ENCODE measurements around the gene GREB1. TPM values are rescaled to one million over a fixed set of nuclear protein-coding genes. Genes with fewer than 3 reads are reported as not detected.

The GREB1 gene
- total RNA-seq, 1 experiment from 2014 or later, result 16.5 TPM

DNA sequence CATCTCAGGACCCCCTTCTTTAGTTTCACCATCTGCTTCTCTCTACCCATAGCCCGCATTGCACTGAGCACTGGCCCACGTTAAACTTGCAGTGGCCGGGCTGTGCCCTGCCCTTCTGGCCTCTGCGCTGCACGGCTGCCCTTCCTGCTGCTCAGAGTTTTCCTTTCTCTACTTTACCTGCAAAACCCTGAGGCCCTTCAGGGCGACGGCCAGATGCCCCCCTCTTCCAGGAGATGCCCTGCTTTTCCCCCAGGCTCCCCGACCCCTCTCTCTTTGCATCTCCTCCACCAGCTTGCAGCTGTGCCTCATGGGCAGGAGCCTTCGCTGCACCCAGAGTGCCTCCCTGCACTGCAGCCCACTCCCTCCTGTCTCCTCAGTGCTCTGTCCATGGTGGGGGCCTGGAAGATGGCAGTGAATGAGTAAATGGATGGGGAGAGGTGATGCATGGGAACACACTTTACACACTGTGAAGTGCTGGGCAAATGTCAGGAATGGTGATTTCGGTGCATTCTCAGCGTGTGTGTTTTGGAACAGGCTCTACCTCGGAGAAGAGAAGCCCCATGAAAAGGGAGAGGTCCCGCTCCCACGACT, 82.3 kb downstream of the GREB1 start:
- H3K9me3 Mint-ChIP-seq, result no peaks in the 10 kb centered on the region
- Histone ChIP-seq H2AK5ac (ENCODE audit: insufficient read length, low read length) (no peak overlapping the region), H4K5ac (ENCODE audit: insufficient read length, low read depth, low read length) (no peak overlapping the region), H2AFZ (ENCODE audit: low read length) (no peak overlapping the region), H3K79me1 (ENCODE audit: insufficient read depth, low read depth, low read length, poor library complexity, severe bottlenecking) (no peaks in the 10 kb centered on the region), H3K56ac (ENCODE audit: insufficient read length, low read depth, low read length) (no peak overlapping the region), H4K20me1 (ENCODE audit: control insufficient read depth, insufficient read depth, insufficient read length) (no peaks in the 10 kb centered on the region), H2BK15ac (ENCODE audit: low read depth, low read length) (no peak overlapping the region), H4K8ac (replicated peaks; ENCODE audit: insufficient read length, low read depth, low read length) (no peak overlapping the region), H4K91ac (ENCODE audit: insufficient read length, low read depth, low read length) (no peak overlapping the region), H3K27ac (ENCODE audit: insufficient read length, low read depth, low read length) (no peak overlapping the region), H3K14ac (ENCODE audit: insufficient read depth, low read length) (no peak overlapping the region), H2BK20ac (ENCODE audit: low read depth, low read length, poor library complexity, severe bottlenecking) (no peak overlapping the region), H3K23ac (ENCODE audit: insufficient read length, low read depth, low read length) (no peak overlapping the region), H3K9ac (ENCODE audit: extremely low read depth, insufficient read length, low read length) (no peak overlapping the region), H2BK120ac (ENCODE audit: low read depth, low read length, poor library complexity, severe bottlenecking) (no peak overlapping the region), H3K27me3 (ENCODE audit: insufficient read depth, low read length) (no peaks in the 10 kb centered on the region), H3K23me2 (ENCODE audit: insufficient read length, low read depth, low read length, poor library complexity, severe bottlenecking) (no peaks in the 10 kb centered on the region), H3K4me2 (ENCODE audit: insufficient read depth, insufficient read length, low read length) (no peak overlapping the region), H3K79me2 (ENCODE audit: insufficient read depth, low read length) (no peaks in the 10 kb centered on the region), H3K4me1 (ENCODE audit: insufficient read depth, low read length) (no peaks in the 10 kb centered on the region), H3K4ac (ENCODE audit: low read depth, low read length) (no peak overlapping the region), H3K9me3 (ENCODE audit: control insufficient read depth, low read depth, low read length) (no peaks in the 10 kb centered on the region), H3K18ac (ENCODE audit: insufficient read length, low read depth, low read length) (no peak overlapping the region), H2BK5ac (ENCODE audit: insufficient read length, low read length) (no peak overlapping the region), H2BK12ac (ENCODE audit: insufficient read length, low read depth, low read length) (no peak overlapping the region), H3T11ph (ENCODE audit: low read length) (no peak overlapping the region)
- no peaks in the 10 kb centered on the region for H3K27me3 Mint-ChIP-seq (ENCODE audit: low read depth)
- H3K4me1 Mint-ChIP-seq, result no peaks in the 10 kb centered on the region
- peaks cover 34 to 49% (median 35%) of the 10 kb centered on the region in 3 experiments for H3K36me3 Mint-ChIP-seq (ENCODE audit: insufficient read depth in 1 of 3, low read depth in 3 of 3)
- no peak overlapping the region for H3K4me3 Mint-ChIP-seq
- no peak overlapping the region; a peak in 1 of 7 replicates for H3K27ac Mint-ChIP-seq
- TF ChIP-seq, protein P1, sequence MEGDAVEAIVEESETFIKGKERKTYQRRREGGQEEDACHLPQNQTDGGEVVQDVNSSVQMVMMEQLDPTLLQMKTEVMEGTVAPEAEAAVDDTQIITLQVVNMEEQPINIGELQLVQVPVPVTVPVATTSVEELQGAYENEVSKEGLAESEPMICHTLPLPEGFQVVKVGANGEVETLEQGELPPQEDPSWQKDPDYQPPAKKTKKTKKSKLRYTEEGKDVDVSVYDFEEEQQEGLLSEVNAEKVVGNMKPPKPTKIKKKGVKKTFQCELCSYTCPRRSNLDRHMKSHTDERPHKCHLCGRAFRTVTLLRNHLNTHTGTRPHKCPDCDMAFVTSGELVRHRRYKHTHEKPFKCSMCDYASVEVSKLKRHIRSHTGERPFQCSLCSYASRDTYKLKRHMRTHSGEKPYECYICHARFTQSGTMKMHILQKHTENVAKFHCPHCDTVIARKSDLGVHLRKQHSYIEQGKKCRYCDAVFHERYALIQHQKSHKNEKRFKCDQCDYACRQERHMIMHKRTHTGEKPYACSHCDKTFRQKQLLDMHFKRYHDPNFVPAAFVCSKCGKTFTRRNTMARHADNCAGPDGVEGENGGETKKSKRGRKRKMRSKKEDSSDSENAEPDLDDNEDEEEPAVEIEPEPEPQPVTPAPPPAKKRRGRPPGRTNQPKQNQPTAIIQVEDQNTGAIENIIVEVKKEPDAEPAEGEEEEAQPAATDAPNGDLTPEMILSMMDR (conservative IDR thresholded peaks at IDR 0.05), result no peak
- DNase-seq, result no peak
- no CpG with 5 or more reads among the region's 14 CpGs for WGBS (ENCODE audit: extremely low coverage, insufficient read length, low lambda C conversion rate)
